HG03432 (cell line): ENCODE results near the gene MVD.

Source experiments
- ATAC-seq: cut with Tn5 transposase; IDR thresholded peaks from one replicate; pipeline ENCODE4 v1.9.1; 2021; ENCODE audit warnings: mild to moderate bottlenecking, moderate library complexity; ENCODE audit not compliant: unreplicated experiment

The MVD gene, protein sequence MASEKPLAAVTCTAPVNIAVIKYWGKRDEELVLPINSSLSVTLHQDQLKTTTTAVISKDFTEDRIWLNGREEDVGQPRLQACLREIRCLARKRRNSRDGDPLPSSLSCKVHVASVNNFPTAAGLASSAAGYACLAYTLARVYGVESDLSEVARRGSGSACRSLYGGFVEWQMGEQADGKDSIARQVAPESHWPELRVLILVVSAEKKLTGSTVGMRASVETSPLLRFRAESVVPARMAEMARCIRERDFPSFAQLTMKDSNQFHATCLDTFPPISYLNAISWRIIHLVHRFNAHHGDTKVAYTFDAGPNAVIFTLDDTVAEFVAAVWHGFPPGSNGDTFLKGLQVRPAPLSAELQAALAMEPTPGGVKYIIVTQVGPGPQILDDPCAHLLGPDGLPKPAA

DNA sequence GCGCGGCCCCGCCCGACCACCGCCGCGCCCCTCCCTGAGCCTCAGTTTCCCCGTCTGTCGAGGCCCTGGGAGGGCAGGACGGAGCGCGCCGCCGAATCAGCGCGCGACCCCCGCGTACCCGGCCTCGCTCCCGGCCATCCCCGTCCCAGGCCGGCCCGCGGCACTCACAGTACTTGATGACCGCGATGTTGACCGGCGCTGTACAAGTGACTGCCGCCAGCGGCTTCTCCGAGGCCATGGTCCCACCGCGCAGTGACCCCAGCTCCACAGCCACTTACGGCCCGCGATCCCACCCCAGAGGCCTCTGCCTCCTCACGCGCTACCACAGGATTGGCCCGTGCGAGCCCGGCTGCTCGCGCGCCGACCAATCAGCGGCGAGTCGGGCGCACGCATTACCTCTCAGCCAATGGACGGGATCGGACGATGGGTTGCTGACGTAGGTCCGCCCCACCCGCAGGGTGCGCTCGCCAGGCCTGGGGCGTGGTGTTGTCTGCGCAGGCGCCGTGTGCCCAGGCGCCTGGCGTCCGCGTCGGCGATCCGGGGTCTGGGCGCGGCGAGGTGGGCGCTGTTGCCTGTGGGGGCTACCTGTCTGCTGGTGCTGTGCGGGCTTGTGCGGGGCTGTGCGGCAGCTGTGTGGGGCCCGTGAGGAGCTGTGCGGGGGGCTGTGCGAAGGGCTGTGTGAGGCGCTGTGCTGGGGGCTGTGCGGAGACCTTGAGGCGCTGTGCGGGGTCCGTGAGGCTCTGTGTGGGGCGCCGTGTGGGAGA lies at the start of gene MVD:
Gene MVD (minus strand): TSS at position 249 of the 764 bp plus-strand sequence. CDS start 11 bp downstream, at position 238.
- peak; percentile 93 for ATAC-seq

DNA sequence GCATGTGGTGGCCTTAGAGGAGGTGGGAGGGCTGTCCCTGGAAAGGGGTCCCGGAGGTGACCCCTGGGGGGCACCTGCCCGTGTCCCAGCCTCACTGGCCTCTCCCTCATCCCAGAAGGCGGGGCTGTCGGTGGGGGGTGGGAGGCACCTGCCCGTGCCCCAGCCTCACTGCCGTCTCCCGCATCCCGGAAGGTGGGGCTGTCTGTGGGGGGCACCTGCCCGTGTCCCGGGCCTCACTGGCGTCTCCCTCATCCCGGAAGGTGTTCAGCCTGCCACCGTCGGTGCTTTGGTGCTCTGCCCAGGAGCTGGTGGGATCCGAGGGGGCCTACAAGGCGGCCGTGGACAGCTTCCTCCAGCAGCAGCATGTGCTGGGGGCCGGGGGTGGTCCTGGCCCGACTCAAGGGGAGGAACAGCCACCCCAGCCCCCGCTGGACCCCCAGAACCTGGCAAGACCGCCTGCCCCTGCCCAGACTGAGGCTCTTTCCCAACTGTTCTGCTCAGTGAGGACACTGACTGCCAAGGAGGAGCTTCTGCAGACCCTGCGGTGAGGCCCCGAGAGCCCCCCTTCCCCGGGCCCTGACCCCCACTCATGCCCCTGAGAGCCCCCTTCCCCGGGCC lies 49.6 kb upstream of the MVD start:
- no peak for ATAC-seq

DNA sequence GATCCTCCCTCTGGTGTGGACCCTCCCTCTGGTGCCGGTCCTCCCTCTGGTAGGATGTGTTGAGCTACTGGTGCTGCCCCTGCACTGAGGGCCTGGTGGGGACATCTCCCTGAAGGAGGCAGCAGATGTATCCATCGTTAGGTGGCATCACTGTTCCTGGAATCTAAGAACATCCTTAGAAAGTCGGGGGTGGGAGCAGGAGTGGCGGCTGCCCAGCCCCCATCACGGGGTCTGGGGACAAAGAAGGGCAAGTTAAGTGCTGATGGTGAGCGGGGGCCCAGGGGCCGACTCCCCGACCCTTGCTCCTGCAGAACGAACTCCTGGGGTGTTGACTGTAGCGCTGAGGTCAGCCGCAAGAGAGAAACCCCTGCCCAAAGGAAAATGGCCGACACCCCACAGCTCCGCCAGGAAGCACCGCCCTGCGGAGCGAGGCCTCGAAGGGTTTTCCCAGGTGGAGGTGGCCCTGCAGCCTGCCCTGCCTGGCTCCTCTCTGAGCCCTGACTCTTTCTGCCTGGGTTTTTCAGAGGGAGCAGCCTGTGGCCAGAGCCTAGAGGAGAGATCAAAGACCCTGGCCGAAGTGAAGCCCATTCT lies 49.0 kb upstream of the MVD start:
- ATAC-seq, result no peak

DNA sequence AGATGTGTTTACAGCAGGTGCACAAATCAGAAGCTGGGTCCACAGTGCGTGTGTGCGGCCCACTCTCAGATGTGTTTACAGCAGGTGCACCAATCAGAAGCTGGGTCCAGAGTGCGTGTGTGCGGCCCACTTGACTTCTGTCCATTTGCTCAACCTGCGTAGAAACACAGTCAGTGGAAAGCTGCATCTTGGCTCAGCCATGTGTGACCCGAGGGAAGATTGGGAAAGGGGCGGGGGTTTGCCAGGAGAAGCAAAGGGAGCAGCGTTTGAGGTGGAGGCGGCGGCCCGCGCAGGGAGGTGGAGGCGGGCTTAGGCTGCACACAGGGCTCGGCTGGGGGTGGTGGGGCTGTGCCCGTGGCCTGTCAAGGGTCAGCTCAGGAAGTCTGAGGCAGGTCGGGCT lies 47.7 kb upstream of the MVD start:
- no peak for ATAC-seq

DNA sequence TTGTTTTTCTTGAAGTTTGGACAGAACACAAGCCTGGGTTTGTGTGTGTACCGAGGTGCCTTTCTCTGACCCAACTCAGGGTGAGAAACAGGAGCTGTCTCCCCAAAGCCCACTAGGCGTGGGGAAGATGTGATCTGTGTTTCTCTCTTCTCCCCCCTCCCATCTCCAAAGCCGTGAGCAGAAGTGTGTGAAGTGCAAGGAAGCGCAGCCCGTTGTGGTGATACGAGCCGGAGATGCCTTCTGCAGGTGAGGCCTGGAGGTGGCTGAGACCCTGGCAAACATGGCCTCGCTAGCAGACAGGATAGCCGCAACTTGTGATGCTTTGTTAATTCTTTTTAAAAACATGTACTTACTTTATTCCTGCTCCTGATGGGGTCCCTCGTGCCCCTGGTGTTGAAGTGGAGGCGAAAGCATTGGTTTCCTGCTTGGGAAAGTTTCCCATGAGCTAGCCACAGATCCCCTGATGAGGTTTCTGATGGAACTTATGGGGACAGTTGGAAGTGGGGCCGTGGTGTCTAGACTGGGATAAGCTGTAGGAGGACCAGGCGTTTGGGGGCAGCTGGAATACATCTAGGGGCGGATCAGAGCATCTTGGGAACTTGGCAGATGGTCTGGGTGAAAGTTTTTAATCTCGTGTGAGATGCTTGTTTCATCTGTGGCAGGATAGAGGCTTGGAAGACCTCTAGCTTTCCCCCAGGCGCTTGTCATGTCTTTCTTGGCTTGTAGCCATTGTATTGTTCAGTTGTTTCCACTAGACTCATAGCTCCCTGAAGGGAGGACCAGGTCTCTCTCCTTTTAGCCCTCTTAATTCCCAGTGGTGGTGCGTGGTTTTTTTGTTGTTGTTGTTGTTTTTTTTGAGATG lies 44.3 kb upstream of the MVD start:
- ATAC-seq, result no peak

DNA sequence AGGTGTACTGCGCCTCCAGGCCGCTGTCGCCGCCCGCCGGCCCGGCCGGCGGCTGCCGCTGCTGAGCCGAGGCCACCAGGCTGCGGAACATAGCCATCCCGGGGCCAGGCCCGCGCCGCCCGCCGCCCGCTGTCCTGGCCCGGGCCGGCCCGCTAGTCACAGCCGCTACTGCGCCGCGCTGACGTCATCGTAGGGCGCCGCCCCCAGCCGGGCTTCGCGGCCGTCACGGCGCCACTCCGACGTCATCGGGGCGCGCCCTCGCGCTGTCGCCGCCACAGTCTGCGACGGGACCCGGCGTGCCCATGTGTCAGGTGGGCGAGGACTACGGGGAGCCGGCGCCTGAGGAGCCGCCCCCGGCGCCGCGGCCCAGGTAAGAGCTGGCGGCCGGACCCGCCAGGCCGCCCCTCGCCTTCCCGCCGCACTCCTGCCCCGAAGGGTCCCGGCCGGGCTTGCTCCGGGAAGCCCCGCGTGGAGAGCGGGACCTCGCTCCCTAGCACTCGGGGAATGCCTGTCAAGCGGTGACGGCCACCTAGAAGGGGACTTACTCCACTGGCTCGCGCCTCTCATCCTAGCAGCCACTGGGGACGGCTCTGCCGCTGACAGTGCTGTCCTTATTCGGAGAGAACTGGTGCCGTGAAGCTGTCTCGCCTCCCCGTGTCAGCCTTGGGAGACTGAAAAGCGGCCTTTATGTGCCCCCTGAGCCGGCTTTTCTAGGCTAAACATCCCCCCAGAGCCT lies 43.5 kb upstream of the MVD start, which contains the start of the genes CTU2 and RNF166:
Gene CTU2 (plus strand): TSS at position 275 of the 736 bp plus-strand sequence. CDS start 28 bp downstream, at position 303.
Gene RNF166 (minus strand): TSS at position 180 of the 736 bp plus-strand sequence. CDS start 83 bp downstream, at position 97.
- peak; percentile 66 for ATAC-seq

DNA sequence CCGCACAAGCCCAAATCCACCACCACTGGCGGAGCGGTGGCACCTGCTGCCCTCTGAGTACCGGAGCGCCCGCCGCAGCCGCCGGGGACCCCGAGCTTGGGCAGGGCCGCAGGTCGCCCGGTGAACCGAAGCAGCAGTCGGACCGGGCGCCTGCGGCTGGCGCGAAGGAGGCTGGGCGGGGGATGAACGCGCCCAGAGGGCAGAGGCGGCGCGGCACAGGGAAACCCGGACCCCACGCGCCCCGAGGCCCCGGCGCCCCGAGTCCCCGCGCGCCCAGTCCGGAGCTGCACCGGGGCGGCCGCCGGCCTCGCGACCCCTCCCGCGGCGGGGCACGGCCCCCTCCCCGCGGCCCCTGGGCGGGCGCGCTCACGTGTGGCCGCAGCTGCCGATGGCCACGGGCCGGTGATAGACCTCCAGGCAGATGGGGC lies 42.9 kb upstream of the MVD start:
- ATAC-seq, result peak; percentile 21

DNA sequence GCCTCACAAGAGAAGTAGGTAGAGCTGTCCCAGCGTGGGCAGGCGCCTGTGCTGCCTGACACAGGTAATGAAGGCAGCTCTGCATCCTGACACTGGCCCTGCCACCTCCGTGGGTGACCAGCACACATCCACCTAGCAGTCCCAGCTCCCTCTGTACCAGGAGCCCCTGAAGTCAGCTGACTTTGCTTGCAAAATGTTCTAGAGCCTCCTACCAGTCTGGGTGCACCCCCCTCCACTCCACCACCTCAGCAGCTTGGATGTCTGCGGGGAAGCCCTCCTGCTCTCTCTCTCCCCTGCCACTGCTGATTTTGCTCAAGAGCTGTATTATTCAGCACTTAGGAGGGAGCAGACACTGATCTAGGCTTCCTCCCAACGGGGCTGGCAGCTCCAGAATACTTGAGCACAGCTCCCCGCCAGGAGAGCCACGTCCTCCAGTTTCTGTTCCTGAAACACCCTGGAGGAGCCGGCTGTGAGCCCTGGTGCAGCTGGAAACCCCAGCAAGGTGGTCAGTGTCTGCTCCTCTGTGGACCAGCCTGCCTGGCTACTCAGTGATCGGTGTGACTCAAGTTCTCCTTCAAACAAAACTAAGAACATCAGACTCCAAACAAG lies 42.3 kb upstream of the MVD start:
- ATAC-seq, result no peak

DNA sequence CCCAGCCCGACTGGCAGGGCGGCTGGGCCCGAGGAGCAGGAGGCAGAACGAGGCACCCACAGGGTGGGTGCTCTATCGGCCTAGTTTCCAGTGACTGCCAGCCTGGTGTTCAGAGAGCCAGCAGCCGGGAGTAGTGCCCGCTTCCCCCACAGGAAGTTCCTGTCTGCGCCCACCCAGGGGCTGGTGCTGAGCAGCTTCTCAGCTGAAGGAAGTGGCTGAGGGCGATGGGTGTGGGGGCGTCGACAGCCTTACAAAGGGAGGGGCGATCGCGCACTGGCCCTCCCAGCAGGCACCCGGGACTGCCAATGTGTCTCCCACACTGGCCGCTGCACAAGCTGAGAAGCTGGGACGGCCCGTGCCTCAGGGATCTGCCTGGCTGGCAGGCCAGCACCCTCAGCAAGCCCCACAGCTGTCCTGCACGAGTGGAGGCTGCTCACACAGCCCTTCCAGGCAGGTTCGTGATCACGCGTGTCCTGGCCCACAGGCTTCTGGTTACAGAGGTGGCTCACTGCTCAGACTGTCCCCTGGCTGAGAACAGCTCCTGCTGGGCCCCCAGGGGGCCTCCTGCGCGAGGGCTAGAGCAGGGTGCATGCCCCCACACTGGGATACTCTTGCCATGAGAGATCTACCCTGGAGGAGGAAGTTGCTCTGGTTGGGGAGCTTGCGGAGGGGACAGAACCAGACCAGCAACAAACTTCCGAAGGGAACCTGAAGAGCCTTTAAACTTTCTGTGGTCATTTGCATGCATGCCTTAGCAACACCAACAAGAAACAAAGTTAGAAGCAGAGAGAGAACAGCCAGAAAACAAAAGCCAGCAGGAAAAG lies 40.8 kb upstream of the MVD start:
- no peak for ATAC-seq

DNA sequence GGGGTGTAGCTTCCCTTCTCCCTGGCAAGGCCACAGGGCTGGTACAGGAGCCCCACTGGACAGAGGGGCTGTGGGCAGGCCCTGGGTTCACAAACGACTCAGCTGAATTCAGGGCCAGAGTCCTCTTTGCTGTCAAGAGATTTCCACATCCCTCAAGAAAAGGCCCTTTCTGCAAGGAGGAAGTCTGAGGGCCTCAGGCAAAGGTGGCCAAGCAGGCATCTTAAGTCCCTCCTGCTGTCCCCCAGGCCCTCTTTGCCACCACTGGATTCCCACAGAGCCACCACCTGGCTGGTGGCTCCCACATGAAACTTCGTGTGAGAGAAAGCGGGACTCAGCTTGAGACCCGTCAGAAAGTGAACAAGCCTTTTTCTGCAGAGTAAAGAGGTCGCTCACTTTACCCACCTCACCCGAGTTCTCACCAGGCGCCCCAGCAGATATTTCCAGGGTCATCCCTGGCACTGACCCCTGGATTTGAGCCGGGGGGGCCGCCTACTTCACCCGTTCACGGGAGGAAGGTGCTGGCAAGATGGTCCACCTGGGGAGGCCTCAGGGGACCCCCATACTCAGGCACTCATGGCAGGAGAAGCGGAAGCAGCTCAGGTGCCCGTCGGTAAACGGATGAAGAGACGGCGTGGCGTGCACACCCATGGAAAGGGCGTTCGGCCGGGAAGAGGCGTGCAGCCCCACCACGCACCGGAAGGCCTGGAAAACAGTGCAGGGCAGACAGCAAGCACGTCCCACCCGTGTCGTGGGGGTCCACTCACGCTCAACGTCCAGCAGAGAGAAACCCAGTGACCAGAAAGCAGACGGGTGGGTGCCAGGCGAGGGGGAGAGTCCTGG lies 39.7 kb upstream of the MVD start:
- no peak for ATAC-seq

DNA sequence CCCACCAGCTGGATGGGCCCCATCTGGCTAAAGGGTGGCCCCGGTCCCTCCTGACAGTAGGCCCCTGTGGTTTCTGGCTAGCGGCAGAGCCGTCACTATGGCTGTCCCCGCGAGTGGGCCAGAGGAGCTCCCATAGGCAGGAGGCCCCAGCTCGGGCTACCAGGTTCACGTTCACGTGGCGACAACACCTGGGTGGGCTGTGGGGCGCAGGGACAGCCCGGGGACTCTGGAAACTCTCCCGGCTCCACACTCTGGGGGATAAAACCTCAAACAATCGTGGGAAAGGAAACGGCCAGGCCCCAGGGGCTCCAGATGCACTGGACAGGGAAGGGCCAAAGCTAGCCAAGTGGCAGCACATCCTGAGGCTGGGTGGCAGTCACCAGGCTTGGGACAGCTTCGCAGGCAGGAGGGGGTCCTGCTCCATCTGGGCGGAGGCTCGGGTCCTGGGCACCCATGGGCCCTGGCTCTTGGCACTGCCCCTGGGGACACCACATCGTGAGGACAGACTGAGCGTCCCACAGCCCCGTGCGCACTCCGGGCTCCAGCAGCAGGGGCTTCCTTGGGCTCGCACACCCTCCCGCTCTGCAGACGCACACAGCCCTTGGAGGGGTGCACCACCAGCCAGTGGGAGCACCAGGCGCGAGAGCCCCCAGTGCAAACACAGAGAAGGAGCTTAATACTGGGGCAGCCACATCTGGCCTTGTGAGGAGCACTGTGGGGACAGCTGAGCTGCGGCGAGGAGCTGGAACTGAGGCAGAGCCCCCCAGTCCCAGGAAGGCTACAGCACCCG lies 38.9 kb upstream of the MVD start:
- no peak for ATAC-seq

DNA sequence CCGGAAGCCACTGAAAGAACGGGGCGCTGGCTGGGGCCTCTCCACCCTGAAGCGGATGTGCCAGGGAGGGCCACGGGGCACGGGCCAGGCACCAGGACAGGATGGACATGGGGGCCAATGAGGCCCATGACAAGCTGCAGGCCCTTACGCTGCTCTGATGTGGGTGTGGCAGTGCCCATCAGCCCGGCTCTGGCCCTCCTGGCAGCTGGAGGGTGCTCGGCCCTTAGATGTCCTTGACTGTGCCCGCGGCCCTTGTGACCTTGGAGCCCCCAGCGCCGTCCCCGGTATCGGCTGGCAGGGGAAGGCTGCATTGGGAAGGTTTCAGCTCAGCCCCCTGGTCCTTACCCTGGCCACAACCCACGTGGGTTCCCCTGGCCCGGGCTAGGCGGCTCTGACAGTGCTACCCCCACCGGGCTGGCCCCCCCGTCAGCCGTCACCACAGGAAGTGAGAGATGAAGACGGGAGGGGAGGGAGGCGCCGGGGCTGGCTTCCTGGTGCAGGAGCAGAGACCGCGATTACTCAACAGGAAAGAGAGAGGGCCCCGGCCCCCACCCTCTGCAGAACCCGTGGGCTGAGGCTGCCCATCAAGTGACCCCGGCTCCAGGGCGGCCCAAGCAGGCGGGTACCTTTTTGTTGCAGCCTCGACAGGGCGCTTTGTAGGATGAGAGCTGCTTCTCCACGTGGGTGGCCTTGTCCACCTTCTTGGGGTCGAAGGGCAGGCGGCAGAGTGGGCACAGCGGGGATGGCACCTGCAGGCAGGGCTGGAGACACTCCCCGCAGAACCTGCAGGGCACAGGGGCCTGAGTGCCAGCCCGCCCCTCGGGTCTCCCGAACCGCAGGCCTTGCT lies 38.0 kb upstream of the MVD start:
- peak; percentile 72 for ATAC-seq

DNA sequence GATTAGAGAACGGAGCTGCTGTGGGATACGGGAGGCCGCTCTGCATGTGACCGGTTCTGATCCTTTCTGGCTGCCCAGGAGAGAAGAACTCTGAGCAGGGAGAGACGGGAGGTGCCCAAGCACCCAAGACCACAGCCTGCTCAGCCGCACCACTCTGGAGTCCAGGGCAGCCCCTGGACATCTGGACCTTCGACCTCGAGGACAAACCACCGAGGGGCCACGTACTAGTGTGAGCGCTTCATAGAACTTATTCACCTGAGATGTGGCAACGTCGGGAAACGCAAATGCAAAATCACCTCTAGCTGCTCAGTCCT lies 37.4 kb upstream of the MVD start:
- no peak for ATAC-seq

DNA sequence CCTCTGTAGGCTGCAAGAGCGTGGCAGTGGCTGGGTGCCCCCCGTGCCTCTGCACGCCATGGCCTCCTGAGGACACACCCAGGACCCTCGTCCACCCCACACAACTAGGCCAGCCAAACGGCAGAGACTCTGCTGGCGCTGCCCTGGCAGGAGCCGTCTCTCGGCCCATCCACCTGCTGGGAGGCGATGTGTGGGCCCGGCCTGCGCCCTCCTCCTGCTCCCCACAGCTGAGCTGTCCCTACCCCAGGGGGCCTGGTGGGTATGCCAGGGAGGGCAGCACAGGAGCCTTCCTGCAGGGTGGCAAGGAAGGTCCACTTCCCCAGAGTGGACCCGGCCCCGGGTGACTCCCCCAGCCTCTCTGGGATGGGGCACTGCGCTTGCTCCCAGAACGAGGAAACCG lies 36.3 kb upstream of the MVD start:
- ATAC-seq, result no peak

DNA sequence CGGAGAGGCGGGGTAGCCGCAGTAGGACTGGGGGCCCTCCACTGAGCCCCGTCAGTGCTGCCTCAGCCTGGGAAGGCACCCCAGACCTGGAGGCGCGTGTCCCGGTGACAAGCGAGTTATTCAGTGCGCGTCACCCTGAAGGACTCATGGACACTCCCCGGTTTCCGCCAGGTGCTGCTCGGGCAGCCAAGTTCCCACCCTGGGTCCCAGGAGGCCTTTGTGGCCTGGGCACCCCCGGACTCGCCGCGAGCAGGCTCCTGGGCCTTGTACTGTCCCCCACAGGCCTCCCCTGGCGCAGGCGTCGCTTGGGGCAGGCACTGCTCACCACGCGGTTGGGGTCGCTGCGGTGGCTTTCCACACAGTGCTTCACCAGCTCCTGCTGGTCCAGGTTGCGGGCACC lies 35.8 kb upstream of the MVD start:
- ATAC-seq, result no peak
